Progenitor cell of endocrine pancreas (in vitro differentiated cells): ENCODE results near the gene CMTM2. TPM values are rescaled to one million over a fixed set of nuclear protein-coding genes. Genes with fewer than 3 reads are reported as not detected.

Source experiments
- DNase-seq: peaks from one replicate; pipeline ENCODE4 v3.0.0; 2021; ENCODE audit warnings: low spot score; ENCODE audit not compliant: unreplicated experiment
- H3K27ac Mint-ChIP-seq: 2 replicates; pipeline ENCODE4 v1.8.0; 2021; ENCODE audit warnings: mild to moderate bottlenecking, moderate library complexity, mixed read lengths
- H3K27me3 Mint-ChIP-seq: 2 replicates; pipeline ENCODE4 v1.8.0; 2021; ENCODE audit warnings: mixed read lengths
- H3K36me3 Mint-ChIP-seq: 2 replicates; pipeline ENCODE4 v1.8.0; 2022; ENCODE audit warnings: mixed read lengths; ENCODE audit not compliant: insufficient read depth
- H3K4me1 Mint-ChIP-seq: 2 replicates; pipeline ENCODE4 v1.8.0; 2021; ENCODE audit warnings: low read depth, mixed read lengths
- H3K4me3 Mint-ChIP-seq: 2 replicates; pipeline ENCODE4 v1.8.0; 2021; ENCODE audit warnings: low read depth, mild to moderate bottlenecking, moderate library complexity, mixed read lengths
- H3K9me3 Mint-ChIP-seq: 2 replicates; pipeline ENCODE4 v1.8.0; 2021; ENCODE audit warnings: low read depth, mixed read lengths
- CTCF ChIP-seq: fragments of 200-600 bp; sonication (generic); IDR thresholded peaks from one replicate; pipeline ENCODE4 v1.5.0; 2021; ENCODE audit warnings: antibody characterized with exemption, mild to moderate bottlenecking; ENCODE audit not compliant: unreplicated experiment
- total RNA-seq: library from RNA; stranded (reverse); gene quantifications from 2 replicates; pipeline ENCODE4 v1.2.1, GENCODE V29; 2021

Gene CMTM2
- total RNA-seq, 1 donor from 2014 or later = not detected

- no peak for DNase-seq
- H3K4me1 Mint-ChIP-seq = peaks cover 21% of the 10 kb centered on the region
- no peak overlapping the region for H3K4me3 Mint-ChIP-seq
- H3K27ac Mint-ChIP-seq = no peak overlapping the region
- no peaks in the 10 kb centered on the region for H3K9me3 Mint-ChIP-seq
- peaks cover 12% of the 10 kb centered on the region for H3K36me3 Mint-ChIP-seq
- H3K27me3 Mint-ChIP-seq = no peaks in the 10 kb centered on the region
- TF ChIP-seq CTCF = no peak
Measured at GRCh38 chr16:66616592-66616991, 37.3 kb downstream of the CMTM2 start.

DNA sequence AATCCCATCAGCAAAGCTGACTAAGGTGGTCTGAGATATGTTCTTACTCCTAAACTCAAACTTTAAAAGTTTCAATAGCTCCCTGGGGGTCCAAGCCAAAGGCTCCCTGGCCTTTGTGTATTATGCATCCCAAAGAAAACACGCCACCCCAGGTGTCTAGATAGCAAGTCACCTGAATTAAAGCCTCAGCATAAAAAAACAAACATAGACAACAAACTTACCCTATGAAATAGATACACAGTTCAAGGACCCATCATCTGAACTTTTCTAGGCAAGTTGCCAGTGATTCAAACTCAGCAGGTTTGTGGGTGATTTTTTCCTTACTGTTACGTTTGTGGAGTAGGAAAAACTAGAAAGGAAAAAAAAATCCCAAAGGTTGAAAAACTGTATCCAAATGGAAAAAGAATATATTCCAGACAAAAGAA lies 37.8 kb downstream of the CMTM2 start:
- H3K27me3 Mint-ChIP-seq = no peaks in the 10 kb centered on the region
- no peaks in the 10 kb centered on the region for H3K9me3 Mint-ChIP-seq
- no peak for TF ChIP-seq CTCF
- peaks cover 21% of the 10 kb centered on the region for H3K4me1 Mint-ChIP-seq
- H3K27ac Mint-ChIP-seq = no peak overlapping the region
- no peak for DNase-seq
- H3K4me3 Mint-ChIP-seq = no peak overlapping the region
- H3K36me3 Mint-ChIP-seq = peaks cover 15% of the 10 kb centered on the region

- Mint-ChIP-seq H3K27ac (peak overlapping the region; percentile 57), H3K4me3 (no peak overlapping the region), H3K27me3 (no peaks in the 10 kb centered on the region), H3K9me3 (no peaks in the 10 kb centered on the region), H3K36me3 (peaks cover 16% of the 10 kb centered on the region), H3K4me1 (peaks cover 21% of the 10 kb centered on the region)
- DNase-seq = no peak
- no peak for TF ChIP-seq CTCF
Measured at GRCh38 chr16:66617728-66618127, 38.5 kb downstream of the CMTM2 start.

DNA sequence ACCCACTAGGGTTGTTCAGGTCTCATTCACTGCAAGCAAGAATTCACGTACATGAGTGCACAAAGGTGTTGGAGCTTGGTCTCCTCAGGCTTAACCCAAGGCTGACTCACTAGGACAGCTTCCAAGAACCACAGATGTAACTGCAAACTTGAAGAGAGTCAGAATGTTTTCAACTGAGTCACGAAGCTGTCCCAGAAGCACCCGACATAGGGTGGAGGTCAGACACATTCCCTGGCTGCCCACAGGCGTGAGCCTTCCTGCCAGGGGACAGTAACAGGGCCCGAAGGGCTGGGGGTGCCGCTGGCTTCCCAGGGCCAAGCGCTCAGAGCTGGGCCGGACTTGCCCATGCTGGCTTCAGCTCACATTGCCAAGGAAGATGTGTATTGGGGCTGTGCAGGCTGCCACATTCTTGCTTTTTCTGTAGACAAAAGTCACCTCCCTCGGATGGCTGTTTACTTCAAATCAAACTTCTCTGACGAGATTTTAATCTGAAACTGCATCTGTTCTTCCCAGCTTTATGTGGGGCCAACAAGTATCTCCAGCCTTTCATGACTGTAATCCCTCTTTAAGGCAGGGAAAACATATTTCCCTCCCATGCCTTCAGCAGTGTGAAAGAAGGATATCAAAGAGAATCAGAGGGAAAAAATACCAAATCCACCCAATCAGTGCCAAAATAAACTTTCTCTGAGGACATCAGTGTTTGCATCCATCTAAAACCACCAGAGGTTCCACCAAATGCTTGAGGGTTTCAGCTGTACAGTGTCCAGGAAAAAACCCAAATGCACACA lies 39.5 kb downstream of the CMTM2 start:
- no peak overlapping the region for H3K27ac Mint-ChIP-seq
- H3K36me3 Mint-ChIP-seq = peaks cover 14% of the 10 kb centered on the region
- H3K9me3 Mint-ChIP-seq = no peaks in the 10 kb centered on the region
- no peak for TF ChIP-seq CTCF
- no peak overlapping the region for H3K4me3 Mint-ChIP-seq
- H3K27me3 Mint-ChIP-seq = no peaks in the 10 kb centered on the region
- no peak for DNase-seq
- peaks cover 21% of the 10 kb centered on the region for H3K4me1 Mint-ChIP-seq

- Mint-ChIP-seq H3K9me3 (no peaks in the 10 kb centered on the region), H3K36me3 (peaks cover 13% of the 10 kb centered on the region), H3K4me3 (no peak overlapping the region), H3K27ac (peak overlapping the region; percentile 24), H3K4me1 (peaks cover 21% of the 10 kb centered on the region), H3K27me3 (no peaks in the 10 kb centered on the region)
- DNase-seq = no peak
- TF ChIP-seq CTCF = no peak
Measured at GRCh38 chr16:66619534-66620428, 40.5 kb downstream of the CMTM2 start.
